Left lung (tissue), 10 donors: ENCODE measurements around the gene CASP2. TPM values are rescaled to one million over a fixed set of nuclear protein-coding genes. Genes with fewer than 3 reads are reported as not detected.
"Not testable (repeated sequence)": the region's sequence is repeated elsewhere in the genome, so short reads cannot be mapped to it uniquely, and the experiment has no call there.

Source experiments
- ATAC-seq: fragments of 200-7000 bp; cut with Tn5 transposase; one replicate; pipeline ENCODE4 v1.9.1; 2020; ENCODE audit warnings: moderate library complexity
- DNase-seq, 4 donors: peaks; one replicate each; pipeline ENCODE4 v3.0.0-alpha.2; 2013 to 2020
- H3K27ac ChIP-seq, 2 donors: fragments of 200-600 bp; sonication (generic) in 1 of 2; one replicate each; pipeline versions ENCODE4 v1.5.0 to v1.8.0; 2020 to 2021
- H3K27me3 ChIP-seq, 2 donors: fragments of 200-600 bp; sonication (generic) in 1 of 2; one replicate each; pipeline versions ENCODE4 v1.5.0 to v1.8.0; 2020 to 2021
- H3K36me3 ChIP-seq, 2 donors: fragments of 200-600 bp; sonication (generic) in 1 of 2; one replicate each; pipeline versions ENCODE4 v1.5.0 to v1.8.0; 2020 to 2021
- H3K4me1 ChIP-seq, 2 donors: fragments of 200-600 bp; one replicate each; pipeline ENCODE4 v1.8.0; 2021
- H3K4me3 ChIP-seq, 2 donors: fragments of 200-600 bp; sonication (generic) in 1 of 2; one replicate each; pipeline versions ENCODE4 v1.5.0 to v1.8.0; 2020 to 2021; ENCODE audit warnings: mild to moderate bottlenecking in 1 of 2
- H3K9me3 ChIP-seq, 2 donors: fragments of 200-600 bp; sonication (generic) in 1 of 2; one replicate each; pipeline versions ENCODE4 v1.5.0 to v1.8.0; 2020 to 2021
- CTCF ChIP-seq, 2 donors: fragments of 200-600 bp; sonication (generic) in 1 of 2; IDR thresholded peaks; one replicate each; pipeline versions ENCODE4 v1.5.0 to v1.8.0; 2021; ENCODE audit warnings: antibody characterized with exemption in 2 of 2
- intact Hi-C, 2 donors: fragments of 100-400 bp; cut with DNase I; formaldehyde crosslinking; loops; one replicate each; pipeline versions ENCODE4 v1.11.2 to v1.14.2; 2022
- polyA plus RNA-seq, 6 donors: library from polyadenylated mRNA; unstranded; fragments of 120-200 nt; gene quantifications; one replicate each; pipeline ENCODE4 v1.2.1, GENCODE V29; 2013; ENCODE audit not compliant: insufficient read length in 6 of 6
- total RNA-seq, 2 donors: library from RNA; stranded (reverse); fragmentation: NEBNext Ultra II Directional; extraction: Animal tissue kit (Norgen Biotek cat#: 25700); gene quantifications; one replicate each; pipeline ENCODE4 v1.2.1, GENCODE V29; 2021
- donor health status: DM: no; HTN: yes; CAD: no.
- donor health status: DM: no; HTN: no; CAD: no.

The CASP2 gene
- total and polyA plus RNA-seq, 8 donors, result 36.3 to 66.0 (median 60.4) TPM

GRCh38 chr7:143289421-143289820 lies 1.3 kb downstream of the CASP2 start:
- Histone ChIP-seq H3K4me3 (peak overlapping the region; percentile 68 to 92), H3K36me3 (peaks cover 7 to 28% of the 10 kb centered on the region in 2 donors), H3K4me1 (peaks cover 23 to 26% of the 10 kb centered on the region in 2 donors), H3K27me3 (no peaks in the 10 kb centered on the region), H3K27ac (peak overlapping the region in 1 of 2 donors; percentile 88), H3K9me3 (no peaks in the 10 kb centered on the region)
- TF ChIP-seq CTCF (IDR thresholded peaks at IDR 0.05), result no peak
- ATAC-seq (no peak), DNase-seq (no peak)
- intact Hi-C loops, result no loop called here

GRCh38 chr7:143289888-143290287 lies 1.7 kb downstream of the CASP2 start:
- intact Hi-C loops, DNase-seq, H3K27me3 ChIP-seq, H3K9me3 ChIP-seq, ATAC-seq: not testable (repeated sequence)
- peak overlapping the region in 1 of 2 donors; percentile 88 for H3K27ac ChIP-seq
- peak overlapping the region in 1 of 2 donors; percentile 92 for H3K4me3 ChIP-seq
- H3K4me1 ChIP-seq, result peaks cover 23 to 26% of the 10 kb centered on the region in 2 donors
- peaks cover 7 to 33% of the 10 kb centered on the region in 2 donors for H3K36me3 ChIP-seq

- H3K4me1 ChIP-seq, result peaks cover 23 to 30% of the 10 kb centered on the region in 2 donors
- no peaks in the 10 kb centered on the region for H3K9me3 ChIP-seq
- no peak overlapping the region for H3K27ac ChIP-seq
- TF ChIP-seq CTCF (IDR thresholded peaks at IDR 0.05), result no peak
- ATAC-seq (no peak), DNase-seq (no peak)
- no peaks in the 10 kb centered on the region for H3K27me3 ChIP-seq
- peaks cover 10 to 37% of the 10 kb centered on the region in 2 donors for H3K36me3 ChIP-seq
- no peak overlapping the region for H3K4me3 ChIP-seq
- intact Hi-C loops, result no loop called here
Observed at GRCh38 chr7:143290293-143290692, 2.1 kb downstream of the CASP2 start.

GRCh38 chr7:143292876-143293275 lies 4.7 kb downstream of the CASP2 start:
- intact Hi-C loops, result no loop called here
- H3K4me1 ChIP-seq, result peaks cover 14 to 47% of the 10 kb centered on the region in 2 donors
- H3K4me3 ChIP-seq, result no peak overlapping the region
- no peaks in the 10 kb centered on the region for H3K27me3 ChIP-seq
- peaks cover 10 to 61% of the 10 kb centered on the region in 2 donors for H3K36me3 ChIP-seq
- no peak overlapping the region for H3K27ac ChIP-seq
- H3K9me3 ChIP-seq, result no peaks in the 10 kb centered on the region
- no peak for TF ChIP-seq CTCF (IDR thresholded peaks at IDR 0.05)
- DNase-seq (no peak), ATAC-seq (no peak)

GRCh38 chr7:143295870-143296269 lies 7.7 kb downstream of the CASP2 start:
- peaks cover 10 to 89% of the 10 kb centered on the region in 2 donors for H3K36me3 ChIP-seq
- H3K9me3 ChIP-seq, result no peaks in the 10 kb centered on the region
- DNase-seq (no peak), ATAC-seq (no peak)
- no peak for TF ChIP-seq CTCF (IDR thresholded peaks at IDR 0.05)
- intact Hi-C loops, result no loop called here
- no peak overlapping the region for H3K4me3 ChIP-seq
- H3K4me1 ChIP-seq, result peaks cover 0 to 45% of the 10 kb centered on the region in 2 donors
- H3K27me3 ChIP-seq, result no peaks in the 10 kb centered on the region
- no peak overlapping the region for H3K27ac ChIP-seq

- Histone ChIP-seq H3K27ac (no peak overlapping the region), H3K9me3 (no peaks in the 10 kb centered on the region), H3K4me3 (no peak overlapping the region), H3K4me1 (peaks cover 0 to 46% of the 10 kb centered on the region in 2 donors), H3K27me3 (no peaks in the 10 kb centered on the region), H3K36me3 (peaks cover 10 to 94% of the 10 kb centered on the region in 2 donors)
- intact Hi-C loops, result no loop called here
- ATAC-seq (no peak), DNase-seq (no peak)
- no peak for TF ChIP-seq CTCF (IDR thresholded peaks at IDR 0.05)
Observed at GRCh38 chr7:143296686-143297085, 8.5 kb downstream of the CASP2 start.
